NB4 (cell line): Measurements from ENCODE around the gene SPATA17.

Experiments used
- CTCF ChIP-seq: IDR thresholded peaks from one replicate; pipeline ENCODE4 v1.5.1; 2012; ENCODE audit warnings: low read depth, low read length
- MAX ChIP-seq: IDR thresholded peaks from 2 replicates; pipeline ENCODE4 v1.6.1; 2011; ENCODE audit warnings: low read depth, low read length
- POLR2A ChIP-seq: IDR thresholded peaks from 2 replicates; pipeline ENCODE4 v1.6.1; 2011; ENCODE audit warnings: mild to moderate bottlenecking; ENCODE audit not compliant: insufficient read length; ENCODE audit errors: extremely low read depth

- TF ChIP-seq CTCF (no peak), MAX (no peak), POLR2A (no peak)
Measured at GRCh38 chr1:217813031-217813430, 181.9 kb downstream of the SPATA17 start.
